Activated CD8-positive, alpha-beta memory T cell treated with anti-CD3 and anti-CD28 coated beads, Interleukin-2, amount 50 U/mL, for 24 hours (primary cell): ENCODE results near the gene PF4V1.

Experiments
- DNase-seq: peaks from one replicate; pipeline ENCODE4 v3.0.0-alpha.2; 2020; ENCODE audit errors: extremely low read depth

Gene PF4V1, protein sequence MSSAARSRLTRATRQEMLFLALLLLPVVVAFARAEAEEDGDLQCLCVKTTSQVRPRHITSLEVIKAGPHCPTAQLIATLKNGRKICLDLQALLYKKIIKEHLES

DNA sequence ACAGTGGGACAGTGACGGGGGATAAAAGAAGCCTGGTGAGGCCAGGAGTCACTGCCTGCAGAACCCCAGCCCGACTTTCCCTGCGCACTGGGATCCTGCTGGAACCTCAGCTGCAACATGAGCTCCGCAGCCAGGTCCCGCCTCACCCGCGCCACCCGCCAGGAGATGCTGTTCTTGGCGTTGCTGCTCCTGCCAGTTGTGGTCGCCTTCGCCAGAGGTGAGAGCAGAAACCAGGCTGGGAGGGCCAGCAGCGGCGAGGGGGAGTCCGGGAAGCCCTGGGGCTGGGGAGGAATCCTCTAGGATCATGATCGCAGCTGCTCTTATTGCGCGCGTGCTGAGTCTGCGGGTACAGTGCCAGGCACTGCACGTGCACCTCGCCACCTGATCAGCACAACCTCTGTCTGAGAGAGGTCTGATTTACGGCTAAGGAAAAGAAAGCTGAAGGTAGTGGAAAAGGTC lies at the start of gene PF4V1:
Gene PF4V1, plus strand, starts transcription at position 51 of the 459 bp plus-strand sequence. Its CDS starts 67 bp downstream, at position 118.
- no peak for DNase-seq

DNA sequence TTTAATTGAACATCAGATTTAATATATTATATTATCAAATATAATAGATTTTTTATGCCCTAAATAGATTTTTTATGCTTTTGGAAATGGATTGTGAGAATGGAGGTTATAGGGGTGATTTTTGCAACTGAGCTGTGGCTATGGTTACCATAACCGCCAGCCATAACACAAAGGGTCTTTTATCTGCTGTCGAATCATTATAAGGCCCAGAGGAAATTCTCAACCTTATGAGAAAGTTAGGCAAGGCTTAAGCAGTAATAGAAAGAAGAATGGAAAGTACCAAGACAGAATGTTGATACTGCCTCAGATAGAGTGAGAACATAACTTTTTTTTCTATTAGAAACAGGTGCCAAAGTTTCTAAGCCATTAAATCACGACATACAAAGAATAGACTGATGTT lies 42.9 kb upstream of the PF4V1 start:
- no peak for DNase-seq

GRCh38 chr4:73811841-73812240 lies 41.3 kb upstream of the PF4V1 start:
- DNase-seq: no peak

- no peak for DNase-seq
Measured at GRCh38 chr4:73814679-73815078, 38.4 kb upstream of the PF4V1 start.

DNA sequence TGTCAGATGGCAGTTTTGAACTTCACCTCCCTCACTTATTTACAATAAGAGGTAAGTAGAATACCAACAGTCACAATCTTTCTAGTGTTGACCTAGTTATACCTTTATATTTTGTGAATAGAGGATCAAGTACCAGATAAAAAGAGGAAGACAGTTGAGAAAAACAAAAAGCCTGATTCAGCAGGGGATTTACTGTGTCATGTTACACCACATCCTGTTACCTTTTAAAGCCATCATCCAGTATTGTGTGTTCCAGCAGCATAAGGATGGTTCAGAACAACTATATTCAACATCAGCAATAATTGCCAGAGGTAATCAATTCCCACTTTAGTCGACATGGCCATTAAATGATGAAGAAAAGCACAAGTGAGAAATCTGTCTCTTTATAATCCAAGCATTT lies 38.0 kb upstream of the PF4V1 start:
- no peak for DNase-seq

DNA sequence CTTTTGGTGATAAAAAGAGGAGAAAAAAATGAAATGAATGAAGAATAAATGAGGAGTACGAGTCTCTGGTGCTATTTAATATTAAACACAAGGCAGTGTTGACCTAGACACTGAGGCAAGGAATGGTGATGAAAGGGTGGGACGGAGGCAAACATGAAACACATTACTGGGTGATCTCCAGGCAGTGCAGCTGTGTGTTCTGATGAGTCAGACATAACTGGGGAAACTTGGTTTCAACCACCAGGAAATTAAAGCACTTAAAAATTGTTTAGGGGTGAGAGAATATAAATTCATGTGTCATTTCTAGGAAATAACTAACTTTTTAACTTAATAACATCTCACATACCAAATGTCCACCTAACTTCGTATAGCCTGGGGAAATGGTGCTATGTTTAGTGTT lies 36.3 kb upstream of the PF4V1 start:
- no peak for DNase-seq

GRCh38 chr4:73817341-73817740 lies 35.8 kb upstream of the PF4V1 start:
- no peak for DNase-seq

GRCh38 chr4:73821325-73821724 lies 31.8 kb upstream of the PF4V1 start:
- DNase-seq: no peak

DNA sequence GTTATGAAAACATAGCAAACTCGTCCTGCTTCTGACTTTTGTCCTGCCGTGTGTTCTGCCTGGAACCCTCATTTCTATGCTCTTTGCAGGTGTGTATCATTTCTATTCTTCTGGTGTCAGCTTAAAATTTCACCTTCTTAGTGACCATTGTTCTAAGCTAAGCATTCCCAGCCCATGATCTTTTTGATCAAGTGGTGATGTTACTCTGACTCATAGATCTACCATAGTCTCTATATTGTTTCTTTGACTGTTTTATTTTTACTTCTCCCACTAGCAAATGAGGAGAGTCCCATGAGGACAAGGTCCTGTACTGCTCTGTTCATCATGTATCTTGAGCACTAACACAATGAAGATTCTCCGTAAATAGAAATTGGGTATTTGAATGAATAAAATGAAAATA lies 30.7 kb upstream of the PF4V1 start:
- DNase-seq: no peak

- no peak for DNase-seq
Measured at GRCh38 chr4:73822812-73823504, 30.1 kb upstream of the PF4V1 start.

- DNase-seq: no peak
Measured at GRCh38 chr4:73823760-73824159, 29.3 kb upstream of the PF4V1 start.

GRCh38 chr4:73828956-73829355 lies 24.1 kb upstream of the PF4V1 start:
- DNase-seq: no peak

DNA sequence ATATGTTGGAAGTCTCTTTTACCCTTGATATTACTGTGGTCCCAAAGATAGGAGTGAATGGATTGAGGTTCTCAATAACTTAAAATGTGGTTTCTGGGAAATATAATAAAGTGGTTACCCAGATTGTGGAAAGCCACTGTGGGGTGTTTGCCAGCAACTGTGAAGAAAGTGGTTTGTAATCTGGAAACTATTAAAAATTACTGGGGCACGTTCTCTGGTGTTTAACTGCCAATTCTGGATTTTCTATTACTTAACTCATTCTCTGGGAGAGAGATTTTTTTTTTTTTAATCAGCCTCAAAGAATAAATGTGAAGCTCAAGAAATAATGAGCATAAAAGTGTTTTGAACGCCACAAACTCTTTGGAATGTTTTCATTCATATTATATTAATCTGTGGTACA lies 21.5 kb upstream of the PF4V1 start:
- DNase-seq: no peak

DNA sequence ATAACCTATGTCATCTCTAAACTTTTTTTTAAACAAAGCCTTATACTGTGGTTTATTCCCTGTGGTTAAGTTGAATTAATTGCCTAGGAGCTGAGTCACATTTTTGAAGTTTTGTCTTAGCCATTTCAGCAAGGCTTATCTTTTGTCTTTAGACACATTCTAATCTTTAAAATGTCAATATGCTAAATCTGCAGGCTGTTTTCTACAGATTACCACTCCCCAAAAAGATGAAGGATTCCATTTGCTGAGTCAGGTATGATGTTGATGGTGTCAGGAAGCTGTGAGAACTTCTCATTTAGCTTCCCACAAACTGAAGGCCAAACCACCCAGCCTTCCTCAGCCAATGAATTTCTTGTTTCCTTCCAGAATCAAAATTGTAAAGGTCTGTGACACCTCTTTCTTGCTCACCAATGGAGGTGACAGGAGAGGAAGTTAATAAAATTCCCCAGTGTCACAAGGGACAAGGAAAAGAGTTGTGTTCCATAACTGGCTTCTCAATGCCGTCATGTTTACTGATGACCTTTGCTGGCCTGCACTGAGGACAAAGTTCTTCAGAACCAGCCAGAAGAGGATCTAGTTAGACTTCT lies 20.4 kb upstream of the PF4V1 start:
- no peak for DNase-seq

DNA sequence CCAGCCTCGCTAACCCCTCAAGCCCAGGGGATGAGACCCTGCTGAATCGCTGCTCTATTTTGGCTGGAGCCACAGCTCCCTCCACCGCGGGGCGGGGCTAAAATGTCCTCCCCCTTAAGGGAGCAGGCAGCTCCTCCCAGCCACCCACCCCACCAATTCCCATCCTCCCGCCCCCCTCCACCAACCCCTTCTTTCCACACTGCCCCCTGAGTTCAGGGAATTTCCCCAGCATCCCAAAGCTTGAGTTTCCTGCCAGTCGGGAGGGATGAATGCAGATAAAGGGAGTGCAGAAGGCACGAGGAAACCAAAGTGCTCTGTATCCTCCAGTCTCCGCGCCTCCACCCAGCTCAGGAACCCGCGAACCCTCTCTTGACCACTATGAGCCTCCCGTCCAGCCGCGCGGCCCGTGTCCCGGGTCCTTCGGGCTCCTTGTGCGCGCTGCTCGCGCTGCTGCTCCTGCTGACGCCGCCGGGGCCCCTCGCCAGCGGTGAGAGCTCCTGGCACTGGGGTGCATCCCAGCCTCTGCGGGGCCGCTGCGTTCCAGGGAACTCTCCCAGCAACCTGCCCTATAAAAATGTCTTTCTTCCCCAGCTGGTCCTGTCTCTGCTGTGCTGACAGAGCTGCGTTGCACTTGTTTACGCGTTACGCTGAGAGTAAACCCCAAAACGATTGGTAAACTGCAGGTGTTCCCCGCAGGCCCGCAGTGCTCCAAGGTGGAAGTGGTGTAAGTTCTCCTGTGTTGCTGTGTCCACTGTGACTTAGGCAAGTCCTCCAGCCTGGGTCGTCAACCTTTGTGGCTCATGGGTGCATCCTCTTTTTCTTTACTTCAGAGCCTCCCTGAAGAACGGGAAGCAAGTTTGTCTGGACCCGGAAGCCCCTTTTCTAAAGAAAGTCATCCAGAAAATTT lies 16.5 kb upstream of the PF4V1 start, which contains the start of gene CXCL6:
Gene CXCL6, plus strand, starts transcription at position 306 of the 907 bp plus-strand sequence. Its CDS starts 73 bp downstream, at position 379.
- DNase-seq: no peak

- DNase-seq: no peak
Measured at GRCh38 chr4:73839071-73839470, 14.0 kb upstream of the PF4V1 start.

GRCh38 chr4:73839715-73840114 lies 13.4 kb upstream of the PF4V1 start:
- DNase-seq: no peak

DNA sequence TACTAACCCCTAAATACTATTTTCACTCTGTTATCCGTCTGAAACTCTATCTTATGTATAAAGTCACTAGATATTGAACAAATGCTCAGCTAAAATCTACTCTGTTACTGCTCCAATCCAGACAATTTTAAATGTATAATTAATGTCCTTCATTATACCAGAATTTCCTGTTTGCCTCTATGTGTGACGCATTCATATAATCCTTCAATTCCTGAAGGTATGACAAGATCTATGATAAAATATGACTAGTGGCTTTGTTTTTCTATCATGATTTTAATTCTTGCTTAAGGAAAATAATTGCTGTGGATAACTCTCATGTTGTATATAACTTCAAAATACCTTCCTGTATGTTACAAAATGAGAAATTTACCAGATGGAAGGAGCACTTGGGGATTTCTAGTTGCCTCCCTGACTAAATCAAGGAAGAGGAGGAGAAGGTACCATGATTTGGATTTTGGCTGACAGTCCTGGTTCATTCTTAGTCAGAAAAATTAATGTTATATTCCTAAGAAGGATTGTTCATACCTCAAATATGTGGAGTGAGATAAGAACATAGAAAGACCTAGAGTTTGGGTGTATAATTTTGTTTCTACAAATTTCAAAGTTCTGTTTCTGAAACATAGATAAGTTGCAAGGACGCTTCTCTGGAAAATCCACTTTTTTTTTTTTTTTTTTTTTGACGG lies 11.7 kb upstream of the PF4V1 start:
- no peak for DNase-seq

DNA sequence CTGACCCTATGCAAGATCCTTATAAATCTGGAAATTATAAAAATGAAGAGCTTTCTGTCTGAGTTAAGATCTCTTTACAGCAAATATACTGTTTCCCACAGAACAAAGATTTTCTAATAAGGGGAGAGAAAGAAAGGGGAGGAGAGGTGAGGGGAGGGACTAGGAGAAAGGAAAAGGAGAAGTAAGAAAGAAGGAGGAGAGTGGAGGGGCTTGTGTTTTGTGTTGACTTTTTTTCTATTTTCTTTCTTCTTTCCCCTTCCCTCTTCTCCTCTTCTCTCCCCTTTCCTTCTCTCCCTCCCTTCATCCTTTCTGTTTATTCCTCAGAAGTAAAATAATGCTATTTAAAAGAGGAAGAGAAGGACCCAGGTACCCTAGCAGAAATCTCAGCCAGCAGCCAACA lies 10.4 kb upstream of the PF4V1 start:
- DNase-seq: no peak

GRCh38 chr4:73843369-73843768 lies 9.7 kb upstream of the PF4V1 start:
- no peak for DNase-seq

GRCh38 chr4:73844345-73844744 lies 8.8 kb upstream of the PF4V1 start:
- no peak for DNase-seq

DNA sequence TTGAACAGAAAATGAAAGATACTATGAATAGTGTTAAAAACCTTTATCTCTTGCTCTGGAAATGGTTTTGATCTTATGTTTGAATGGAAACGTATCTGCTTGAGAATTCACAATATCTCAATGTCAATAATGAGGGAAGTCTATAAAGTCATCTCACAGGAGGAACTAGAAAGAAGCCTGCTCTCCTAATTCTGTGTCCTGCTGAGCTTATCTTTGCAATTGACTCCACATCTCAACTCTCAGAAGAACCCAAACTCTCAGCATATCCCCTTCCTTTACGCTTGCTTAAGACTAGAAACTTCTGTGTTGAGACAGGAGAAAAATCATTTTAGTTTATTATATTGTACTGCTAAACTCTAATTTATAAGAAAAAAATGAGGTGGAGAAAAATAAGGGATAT lies 8.3 kb upstream of the PF4V1 start:
- no peak for DNase-seq
